Stimulated activated CD4-positive, alpha-beta T cell treated with anti-CD3 and anti-CD28 coated beads, Interleukin-15, amount 100 ng/mL, for 48 hours (primary cell): ENCODE measurements around the gene ARHGAP4.

Experiments
- DNase-seq, 2 donors: peaks; one replicate each; pipeline ENCODE4 v3.0.0-alpha.2; 2020; ENCODE audit warnings: low read depth in 2 of 2

ARHGAP4 gene

DNA sequence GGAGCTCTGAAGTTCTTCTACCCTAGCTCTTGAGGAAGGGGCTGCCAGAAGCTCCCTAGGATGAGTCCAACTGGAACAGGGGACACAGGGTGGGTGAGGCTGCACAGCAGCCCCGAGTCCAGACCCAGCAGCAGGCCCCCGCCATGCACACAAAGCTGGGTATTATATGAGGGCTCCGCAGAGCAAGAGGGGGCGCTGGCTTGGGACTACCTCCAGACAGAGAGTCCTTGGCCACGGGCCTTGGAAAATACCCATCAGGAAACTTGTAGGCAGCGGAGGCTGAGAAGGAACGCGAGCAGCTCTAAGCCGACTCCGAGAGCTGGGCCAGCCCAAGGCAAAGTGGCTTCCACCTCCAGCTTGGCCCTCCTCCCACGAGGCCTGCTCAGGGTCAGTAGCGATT, 37.5 kb upstream of the ARHGAP4 start:
- DNase-seq: no peak

DNA sequence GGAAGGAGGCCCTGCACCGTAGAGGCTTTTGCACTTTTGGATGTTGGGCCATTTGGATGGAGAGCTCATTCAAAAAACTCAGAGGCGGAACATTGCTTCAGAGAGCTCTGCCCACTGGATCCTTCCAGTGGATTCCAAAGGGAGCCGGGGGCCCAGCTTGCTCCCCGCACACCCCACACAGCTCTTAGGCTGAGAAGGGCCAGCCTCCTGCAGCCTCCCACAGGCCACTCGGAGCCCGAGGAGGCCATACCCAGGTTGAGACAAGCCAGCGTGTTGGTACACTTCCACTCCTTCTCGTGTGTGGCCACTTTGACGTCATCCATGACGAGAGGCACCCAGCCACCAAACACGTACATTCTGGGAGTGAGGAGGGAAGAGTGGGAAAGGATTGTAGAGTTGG, 35.2 kb upstream of the ARHGAP4 start:
- DNase-seq: no peak

DNA sequence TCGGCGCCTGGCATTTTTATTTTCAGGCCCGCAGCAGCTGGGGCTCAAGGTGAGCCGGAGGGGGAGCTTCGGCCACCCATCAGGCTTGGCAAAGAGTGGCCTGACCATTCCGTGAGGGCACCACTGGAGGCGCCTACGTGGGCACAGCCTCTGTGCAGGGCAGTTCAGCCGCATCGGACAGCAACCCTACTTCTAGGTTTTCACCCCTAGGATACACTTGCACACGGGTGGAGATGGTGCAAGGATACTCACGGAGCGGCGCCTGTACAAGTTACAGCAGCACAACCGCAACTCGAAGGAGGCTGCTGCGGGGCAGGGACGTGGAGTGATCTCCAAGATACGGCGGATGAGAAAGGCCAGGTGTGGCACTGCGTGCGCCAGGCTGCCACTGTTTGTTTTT, 34.7 kb upstream of the ARHGAP4 start:
- no peak for DNase-seq

DNA sequence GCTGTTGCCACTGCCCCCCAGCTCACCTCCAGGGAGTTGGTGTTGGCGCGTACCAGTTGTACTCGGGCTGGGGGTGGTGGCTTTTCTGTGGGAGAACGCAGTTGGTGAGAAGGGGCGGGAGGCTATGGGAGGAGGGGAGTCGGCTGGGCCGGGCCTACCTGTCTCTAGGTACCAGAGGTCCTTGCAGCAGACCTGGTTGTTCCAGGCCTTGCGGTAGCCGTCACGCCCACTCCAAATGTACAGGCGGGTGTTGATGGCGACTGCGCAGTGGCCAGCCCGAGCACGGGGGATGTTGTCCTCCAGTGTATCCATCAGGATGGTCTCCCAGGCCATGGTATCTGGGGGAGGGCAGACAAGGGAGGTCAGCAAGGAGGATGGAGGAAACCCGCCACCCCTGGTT, 34.0 kb upstream of the ARHGAP4 start:
- DNase-seq: no peak

DNA sequence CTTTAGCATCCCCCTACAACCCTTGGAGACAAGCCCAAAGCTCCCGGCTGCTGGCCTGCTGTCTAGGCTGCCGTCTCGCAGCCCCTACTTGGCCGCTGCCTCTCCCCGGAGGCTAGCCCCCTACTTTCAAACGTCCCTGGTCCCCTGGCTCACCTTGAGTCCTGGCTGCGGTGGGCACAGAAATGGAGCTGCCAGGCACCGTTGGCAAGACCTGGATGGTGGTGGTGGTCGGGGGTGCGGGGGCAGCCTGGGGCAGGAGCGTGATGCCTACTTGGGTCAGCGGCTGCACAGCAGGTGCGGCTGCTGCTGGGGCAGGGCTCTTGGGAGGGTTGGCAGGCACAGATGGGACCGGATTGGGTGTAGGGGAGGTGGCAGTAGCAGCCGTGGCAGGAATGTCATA, 33.6 kb upstream of the ARHGAP4 start:
- DNase-seq: no peak

DNA sequence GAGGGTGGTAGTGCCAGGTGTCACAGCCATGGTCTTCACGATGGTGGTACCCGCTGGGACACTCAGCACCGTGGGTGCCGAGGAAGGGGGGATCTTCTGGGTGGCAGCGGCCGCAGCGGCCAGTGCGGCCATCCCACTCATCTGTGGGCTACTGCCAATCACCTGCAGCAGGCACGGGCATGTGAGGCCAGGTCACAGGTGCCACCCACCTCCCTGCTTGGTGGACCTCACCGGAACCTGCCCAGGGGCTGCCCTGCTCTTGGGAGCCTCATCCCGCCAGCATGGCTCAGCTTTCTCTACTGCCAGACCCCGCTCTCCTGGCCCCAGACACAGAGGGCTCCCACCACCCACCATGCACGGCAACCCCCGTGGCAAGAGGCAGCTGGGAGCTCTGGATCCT, 32.5 kb upstream of the ARHGAP4 start:
- no peak for DNase-seq

DNA sequence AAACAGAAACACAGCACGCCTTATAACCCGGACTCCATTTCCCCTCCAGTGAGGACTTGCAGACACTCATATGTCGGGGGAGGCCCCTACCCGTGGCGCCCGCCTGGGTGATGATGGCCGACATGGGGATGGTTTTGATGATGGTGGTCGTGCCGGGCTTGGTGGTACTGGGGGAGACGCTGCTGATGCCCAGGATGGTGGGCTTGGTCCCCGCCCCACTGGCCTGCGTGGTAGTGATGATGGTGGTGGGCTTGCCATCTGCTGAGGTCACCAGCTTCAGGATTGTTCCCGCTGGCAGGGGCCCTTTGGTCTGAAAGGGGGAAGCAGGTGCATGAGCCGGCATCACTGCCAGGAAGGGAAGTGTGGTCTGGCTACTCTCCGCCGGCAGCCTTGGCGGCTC, 31.2 kb upstream of the ARHGAP4 start:
- DNase-seq: no peak

DNA sequence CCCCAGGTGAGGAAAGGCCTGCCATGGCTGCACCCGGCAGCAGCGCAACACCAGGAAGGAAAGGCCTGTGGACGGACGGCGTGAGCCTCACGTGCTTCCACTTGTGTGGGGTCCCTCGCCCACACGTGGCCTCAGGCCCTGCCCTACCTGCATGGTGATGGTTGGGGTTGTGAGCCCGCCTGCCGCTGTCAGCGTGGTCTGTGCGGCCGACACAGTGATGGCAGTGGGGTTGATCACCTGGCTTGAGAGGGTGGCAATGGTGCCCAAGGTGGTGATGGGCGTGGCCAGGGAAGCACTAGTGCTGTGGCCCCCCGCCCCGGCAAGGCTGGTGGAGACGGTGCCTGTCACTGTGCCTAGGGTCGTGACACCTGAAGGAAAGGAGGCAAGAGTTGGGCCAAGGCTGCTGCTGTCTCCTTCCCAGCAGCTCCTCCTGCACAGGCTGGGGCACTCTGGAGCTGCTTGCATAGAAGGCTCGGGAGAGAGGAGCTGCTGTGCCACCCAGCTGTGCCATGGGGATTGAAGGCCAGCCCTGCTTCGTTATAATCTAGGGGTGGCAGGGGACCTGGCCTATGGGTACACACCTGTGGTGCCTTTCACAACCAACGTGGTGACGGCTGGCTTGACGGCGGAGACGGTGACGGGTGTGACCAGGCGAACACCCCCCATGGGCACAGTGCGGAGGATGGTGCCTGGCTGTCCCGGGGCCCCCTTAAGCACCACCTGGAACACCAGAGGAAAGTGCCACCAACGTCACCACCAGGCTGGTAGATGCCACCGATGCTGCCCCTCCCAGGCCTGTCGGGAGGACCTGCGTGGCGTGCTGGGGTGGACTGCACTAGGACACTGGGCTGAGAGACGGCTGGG, 30.2 kb upstream of the ARHGAP4 start:
- no peak for DNase-seq

DNA sequence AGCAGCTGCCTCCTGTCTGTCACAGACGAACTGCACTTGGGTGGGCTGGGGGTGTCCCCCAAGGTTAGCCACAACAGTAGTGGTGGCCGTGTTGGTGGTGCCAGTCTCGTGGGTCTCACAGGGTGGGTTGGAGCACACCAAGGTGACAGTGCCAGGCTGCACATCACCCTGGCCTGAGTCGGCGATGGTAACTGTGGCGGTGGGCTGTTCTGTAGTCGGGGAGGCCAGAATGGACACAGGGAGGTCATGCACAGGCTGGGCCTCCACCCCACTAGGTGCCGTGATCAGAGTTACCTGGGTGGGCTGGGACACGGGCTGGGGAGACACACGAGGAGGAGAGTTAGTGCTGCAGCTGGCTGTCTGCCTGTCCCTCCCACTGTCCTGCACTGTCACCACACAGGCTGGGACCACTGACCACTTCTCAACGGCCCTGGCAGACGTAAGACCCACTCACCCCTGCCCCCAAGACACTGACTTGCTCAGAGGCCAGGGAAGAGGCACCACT, 29.2 kb upstream of the ARHGAP4 start:
- no peak for DNase-seq

DNA sequence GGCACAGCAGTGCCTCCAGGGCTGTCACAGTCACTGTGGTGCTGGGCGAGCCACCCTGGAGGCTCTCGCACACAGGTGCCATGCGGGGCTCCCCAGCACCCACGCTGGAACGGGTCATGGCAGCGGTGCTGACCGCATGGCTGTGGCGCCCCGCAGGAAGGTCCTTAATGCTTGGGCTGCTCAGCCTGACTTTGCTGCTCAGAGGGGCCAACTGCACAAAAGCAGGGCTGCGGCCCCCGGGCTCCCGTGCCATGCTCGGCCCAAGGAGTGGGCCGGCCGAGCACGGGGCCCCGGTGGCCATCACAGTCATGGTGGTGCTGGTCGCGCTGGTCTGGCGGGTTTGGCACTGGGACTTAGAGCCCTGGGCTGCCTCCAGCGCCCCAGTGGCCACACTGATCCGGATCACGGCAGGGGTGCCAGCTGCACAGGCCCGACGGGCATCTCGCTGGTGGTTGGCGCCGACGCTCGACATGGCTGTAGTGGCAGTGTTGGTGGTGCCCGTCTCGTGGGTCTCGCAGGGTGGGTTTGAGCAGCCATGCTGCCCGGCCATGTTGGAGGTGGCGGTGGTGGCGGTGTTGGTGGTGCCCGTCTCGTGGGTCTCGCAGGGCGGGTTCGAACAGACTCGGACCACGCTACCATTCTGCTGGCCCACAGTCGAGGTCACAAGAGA, 28.6 kb upstream of the ARHGAP4 start:
- no peak for DNase-seq

DNA sequence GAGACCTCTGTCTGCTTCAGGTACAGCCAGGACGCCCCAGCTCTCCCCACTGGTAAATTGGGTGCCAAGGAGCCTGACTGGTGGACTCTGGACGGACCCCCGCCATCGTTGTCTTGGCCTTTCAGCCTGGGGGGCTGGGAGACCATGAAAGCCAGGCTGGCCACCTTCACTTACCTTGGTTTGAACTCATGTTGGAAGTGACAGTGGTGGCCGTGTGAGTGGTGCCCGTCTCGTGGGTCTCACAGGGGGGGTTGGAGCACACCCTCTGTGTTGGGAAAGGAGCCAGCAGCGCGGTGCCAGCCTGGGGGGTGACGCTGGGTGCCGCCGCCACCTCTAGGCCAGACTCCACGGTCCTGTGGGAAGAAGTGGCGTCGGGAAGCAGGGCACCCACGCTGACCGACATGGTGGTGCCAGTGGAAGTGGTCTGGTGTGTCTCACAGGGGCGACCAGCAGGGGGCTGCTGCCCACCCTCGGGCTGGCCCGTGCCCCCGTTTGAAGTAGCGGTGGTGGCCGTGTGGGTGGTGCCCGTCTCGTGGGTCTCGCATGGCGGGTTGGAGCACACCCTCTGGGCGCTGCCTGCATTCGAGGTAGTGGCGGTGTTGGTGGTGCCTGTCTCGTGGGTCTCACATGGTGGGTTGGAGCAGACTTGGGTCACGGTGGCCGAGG, 28.0 kb upstream of the ARHGAP4 start:
- DNase-seq: no peak

DNA sequence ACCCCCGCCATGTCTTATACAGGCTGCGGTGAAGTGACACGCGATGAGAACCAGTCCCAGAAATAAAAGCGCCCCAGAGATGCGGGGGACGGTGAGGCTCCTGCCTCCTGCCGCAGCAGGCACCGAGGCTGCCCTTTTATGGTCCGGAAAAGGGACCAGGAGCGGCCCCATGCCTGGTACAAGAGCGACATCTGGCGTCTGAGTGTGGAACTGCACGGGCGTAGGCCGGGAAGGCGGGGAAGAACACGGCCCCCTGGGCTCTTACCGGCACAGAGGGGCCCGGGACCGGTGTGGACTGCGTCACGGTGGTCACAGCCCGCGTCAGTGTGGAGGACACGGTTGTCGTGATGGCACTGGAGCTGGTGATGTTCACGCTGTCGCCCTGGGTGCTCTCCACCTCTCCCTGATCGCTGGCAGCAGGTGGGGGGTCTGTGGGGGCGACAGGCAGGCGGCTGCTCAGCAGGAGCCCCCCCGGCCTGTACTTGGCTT, 27.3 kb upstream of the ARHGAP4 start:
- DNase-seq: peak; percentile 60 to 77

DNA sequence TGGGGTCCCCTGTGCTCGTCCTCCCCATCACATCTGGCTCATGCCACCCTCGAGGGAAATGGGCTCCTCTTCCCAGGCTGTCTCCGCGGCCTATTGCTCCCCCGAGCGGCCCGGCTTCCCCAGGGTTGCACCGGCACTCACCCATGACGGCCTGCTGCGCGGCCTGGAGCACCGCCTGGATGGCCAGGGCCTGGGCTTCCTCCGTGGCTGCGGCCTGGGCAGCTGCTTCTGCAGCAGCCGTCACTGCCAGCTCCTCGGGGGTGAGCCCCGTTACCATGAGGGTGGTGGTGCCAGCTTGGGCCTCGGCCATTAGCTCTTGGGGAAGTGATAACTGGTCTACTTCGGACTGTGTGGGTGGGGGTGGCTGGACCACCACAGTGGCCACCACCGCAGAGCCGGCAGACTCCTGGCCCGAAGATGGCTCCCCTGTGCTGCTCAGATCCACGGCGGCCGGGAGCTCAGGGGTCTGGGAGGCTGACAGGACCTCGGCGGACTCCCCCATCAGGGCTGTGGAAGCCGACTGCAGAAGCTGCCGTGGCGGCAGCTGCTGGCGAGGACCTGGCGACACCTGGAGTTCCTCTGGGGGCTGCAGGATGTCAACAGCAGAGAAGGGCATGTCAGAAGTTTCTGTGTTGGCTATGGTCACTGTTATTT, 26.4 kb upstream of the ARHGAP4 start:
- DNase-seq: no peak

DNA sequence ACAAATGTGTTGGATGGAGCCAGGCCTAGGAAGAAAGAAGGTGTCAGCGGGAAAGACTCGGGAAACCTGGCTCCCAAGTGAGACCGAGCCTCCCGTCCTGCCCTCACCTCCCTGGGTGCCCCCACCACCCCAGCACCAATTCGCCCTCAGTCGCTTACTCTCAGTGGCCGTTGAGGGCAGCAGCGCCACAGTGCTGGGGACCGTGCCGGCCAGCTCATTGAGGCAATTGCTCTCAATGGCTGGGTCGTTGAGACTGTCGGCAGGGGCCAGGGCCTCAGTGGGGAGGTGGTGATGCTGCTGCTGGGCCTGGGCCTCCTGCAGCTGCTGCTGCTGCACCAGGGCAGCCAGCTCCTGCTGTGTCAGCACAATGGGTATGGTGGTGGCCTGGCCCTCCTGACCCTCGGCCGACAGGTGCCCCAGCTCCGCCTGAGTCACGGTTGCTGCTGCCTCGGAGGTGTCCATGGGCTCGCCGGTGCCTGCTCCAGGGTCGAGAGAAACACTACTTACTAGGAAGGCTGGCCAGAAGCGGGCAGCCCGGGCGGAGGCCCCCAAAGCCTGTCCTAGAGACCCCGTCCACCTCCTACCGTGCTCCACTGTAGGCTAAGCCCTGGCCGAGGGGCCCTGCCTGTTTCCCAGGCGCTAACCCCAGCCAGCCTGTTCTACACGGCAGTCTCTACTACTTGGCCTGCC, 25.8 kb upstream of the ARHGAP4 start:
- no peak for DNase-seq

DNA sequence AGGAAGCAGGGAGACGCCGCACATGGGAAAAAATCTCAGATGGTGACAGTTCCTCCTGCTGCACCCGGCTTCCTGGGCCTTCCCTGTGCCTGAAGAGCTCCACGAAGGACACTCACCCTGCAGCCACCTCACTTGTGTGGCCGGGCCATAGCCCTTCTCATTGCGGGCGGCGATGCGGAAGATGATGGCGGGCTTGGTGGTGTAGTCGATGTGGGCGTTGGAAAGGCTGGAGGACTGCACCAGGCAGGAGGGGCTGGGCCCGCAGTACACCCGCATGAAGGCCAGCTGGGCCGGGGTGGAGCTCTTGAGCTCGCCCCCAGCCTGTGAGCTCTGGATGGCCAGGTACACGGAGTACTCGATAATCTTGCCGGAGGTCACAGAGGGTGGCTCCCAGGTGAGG, 24.1 kb upstream of the ARHGAP4 start:
- DNase-seq: no peak

DNA sequence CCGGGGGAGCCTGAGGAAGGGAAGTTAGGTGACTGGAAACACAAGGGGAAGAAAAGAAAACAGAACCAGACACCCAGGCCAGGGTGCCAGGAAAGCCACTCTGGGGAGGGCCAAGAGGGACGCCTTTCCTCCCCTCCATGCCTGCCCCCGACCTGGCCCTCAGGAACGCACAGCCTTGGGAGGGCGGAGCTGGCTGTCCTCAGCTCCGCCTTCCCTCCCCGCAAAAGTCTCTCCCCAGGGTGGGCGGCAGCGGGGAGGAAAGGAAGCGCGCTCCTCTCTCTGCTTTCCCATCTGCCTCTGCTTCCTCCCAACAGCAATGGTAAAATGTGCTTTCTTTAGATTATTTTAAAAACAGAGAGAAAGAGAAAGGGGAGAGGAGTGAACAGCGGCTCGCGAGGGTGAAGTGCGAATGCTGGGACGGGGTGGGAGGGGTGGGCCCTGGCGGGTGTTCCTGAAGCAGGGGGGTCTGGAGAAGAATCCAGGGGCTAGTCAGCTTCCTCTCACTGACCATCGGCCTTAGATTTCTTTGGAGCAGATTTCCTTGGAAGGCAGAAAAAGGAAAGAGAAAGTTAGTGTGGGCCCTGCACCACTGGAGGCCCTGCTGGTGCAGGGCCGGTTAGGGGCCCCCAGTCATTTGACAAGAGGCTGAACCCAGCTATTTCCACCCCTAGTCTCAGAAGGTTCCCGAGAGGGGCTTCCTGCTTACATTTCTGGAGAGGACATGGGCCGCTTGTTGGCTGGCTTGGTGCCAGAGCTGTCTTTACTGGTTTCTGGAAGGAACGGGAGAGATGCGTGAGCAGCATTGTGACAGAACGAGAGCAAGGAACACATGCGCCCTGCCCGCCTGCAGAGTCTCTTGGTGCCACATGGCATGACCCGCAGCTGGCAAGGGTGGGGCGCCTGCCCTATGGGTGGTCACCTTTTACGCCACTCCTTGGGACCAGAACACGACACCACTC, 23.1 kb upstream of the ARHGAP4 start:
- DNase-seq: no peak

DNA sequence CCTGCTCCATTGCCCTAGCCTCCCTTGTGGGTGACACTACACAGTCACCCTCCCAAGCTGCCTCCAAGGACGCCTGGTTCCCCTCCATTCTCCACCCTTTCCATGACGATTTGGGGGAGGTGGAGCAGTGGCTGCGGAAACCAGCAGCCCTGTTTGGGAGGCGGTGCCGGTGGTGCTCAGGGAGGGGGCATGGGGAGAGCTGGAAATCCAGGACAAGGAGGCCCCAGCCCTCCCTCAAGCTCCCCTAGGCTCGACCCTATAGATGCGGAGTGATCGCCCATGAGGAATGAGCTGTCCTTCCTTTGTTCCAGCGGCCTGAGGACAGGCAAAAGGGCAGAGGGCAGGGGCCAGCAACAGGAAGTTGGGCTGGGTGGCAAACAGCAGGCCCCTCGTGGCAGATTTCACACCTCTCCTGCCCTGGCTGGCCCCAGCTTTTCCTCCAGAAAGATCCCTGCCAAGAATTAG, 22.0 kb upstream of the ARHGAP4 start:
- DNase-seq: no peak

DNA sequence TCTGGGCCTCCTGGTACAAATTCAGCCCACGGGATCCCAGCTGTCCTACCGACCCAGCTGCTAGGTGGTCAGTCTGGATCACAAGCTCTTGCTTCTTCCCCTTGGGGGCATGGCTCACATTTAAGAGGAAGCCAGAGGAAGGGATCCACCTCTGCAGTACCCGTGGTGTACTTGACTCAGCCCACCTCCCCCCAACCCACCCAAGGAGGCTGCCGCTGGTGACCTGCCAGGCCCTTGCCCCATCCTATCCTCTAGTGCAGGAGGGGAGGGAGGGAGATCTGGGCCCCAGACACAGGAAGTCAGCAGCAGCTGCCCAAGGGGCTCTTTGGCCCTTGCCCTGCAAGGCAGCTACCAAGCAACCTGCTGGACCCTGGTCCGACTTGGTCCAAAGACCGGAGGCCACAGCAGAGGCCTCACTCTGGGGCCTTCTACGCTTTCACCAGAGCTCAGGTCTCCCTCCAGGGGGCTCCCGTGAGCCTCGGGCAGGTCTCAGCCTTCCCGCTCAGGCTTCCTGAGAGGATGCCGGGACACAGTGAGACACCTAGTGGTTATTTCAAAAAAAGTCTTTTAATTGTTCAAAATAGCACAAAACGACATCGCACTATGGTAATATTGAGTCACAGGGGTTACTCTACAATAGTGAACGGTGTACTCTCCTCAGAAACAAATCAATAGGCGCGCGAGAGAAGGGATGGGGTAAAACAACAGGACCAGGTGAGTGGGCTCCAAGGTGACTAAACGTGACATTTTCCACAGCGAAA, 21.1 kb upstream of the ARHGAP4 start:
- DNase-seq: peak in 1 of 2 donors; percentile 80
